ENCODE results near the gene BUB3. TPM values are rescaled to one million over a fixed set of nuclear protein-coding genes. Genes with fewer than 3 reads are reported as not detected.

Gene BUB3
- total RNA-seq, 4 donors from 2014 or later, result 69.4 to 103 (median 75.9) TPM

GRCh38 chr10:123139165-123139520, 15.1 kb upstream of the BUB3 start:
- H3K27ac ChIP-seq, result no peak overlapping the region
- H3K4me1 ChIP-seq, result peaks cover 0 to 76% (median 40%) of the 10 kb centered on the region in 3 donors
- H3K27me3 ChIP-seq, result peaks cover 100% of the 10 kb centered on the region
- no peak overlapping the region for H3K4me3 ChIP-seq
- WGBS, 2 donors (ENCODE audit: low coverage in 1 of 2), result 7 to 16% methylated on average over 6 to 7 of the region's 7 CpGs
- H3K36me3 ChIP-seq, result no peaks in the 10 kb centered on the region
- ATAC-seq, result no peak
- TF ChIP-seq EP300 (IDR thresholded peaks at IDR 0.05) (no peak), POLR2AphosphoS5 (IDR thresholded peaks at IDR 0.05) (no peak), POLR2A (IDR thresholded peaks at IDR 0.05) (no peak)
- TF ChIP-seq, protein P1, sequence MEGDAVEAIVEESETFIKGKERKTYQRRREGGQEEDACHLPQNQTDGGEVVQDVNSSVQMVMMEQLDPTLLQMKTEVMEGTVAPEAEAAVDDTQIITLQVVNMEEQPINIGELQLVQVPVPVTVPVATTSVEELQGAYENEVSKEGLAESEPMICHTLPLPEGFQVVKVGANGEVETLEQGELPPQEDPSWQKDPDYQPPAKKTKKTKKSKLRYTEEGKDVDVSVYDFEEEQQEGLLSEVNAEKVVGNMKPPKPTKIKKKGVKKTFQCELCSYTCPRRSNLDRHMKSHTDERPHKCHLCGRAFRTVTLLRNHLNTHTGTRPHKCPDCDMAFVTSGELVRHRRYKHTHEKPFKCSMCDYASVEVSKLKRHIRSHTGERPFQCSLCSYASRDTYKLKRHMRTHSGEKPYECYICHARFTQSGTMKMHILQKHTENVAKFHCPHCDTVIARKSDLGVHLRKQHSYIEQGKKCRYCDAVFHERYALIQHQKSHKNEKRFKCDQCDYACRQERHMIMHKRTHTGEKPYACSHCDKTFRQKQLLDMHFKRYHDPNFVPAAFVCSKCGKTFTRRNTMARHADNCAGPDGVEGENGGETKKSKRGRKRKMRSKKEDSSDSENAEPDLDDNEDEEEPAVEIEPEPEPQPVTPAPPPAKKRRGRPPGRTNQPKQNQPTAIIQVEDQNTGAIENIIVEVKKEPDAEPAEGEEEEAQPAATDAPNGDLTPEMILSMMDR (IDR thresholded peaks at IDR 0.05), result no peak
- H3K9me3 ChIP-seq, result no peaks in the 10 kb centered on the region

- WGBS, 2 donors (ENCODE audit: low coverage in 1 of 2), result 7 to 10% methylated on average over 6 to 18 of the region's 32 CpGs
- no peak for ATAC-seq
- H3K27me3 ChIP-seq, result peaks cover 100% of the 10 kb centered on the region
Observed at GRCh38 chr10:123139521-123140163, 14.6 kb upstream of the BUB3 start.

DNA sequence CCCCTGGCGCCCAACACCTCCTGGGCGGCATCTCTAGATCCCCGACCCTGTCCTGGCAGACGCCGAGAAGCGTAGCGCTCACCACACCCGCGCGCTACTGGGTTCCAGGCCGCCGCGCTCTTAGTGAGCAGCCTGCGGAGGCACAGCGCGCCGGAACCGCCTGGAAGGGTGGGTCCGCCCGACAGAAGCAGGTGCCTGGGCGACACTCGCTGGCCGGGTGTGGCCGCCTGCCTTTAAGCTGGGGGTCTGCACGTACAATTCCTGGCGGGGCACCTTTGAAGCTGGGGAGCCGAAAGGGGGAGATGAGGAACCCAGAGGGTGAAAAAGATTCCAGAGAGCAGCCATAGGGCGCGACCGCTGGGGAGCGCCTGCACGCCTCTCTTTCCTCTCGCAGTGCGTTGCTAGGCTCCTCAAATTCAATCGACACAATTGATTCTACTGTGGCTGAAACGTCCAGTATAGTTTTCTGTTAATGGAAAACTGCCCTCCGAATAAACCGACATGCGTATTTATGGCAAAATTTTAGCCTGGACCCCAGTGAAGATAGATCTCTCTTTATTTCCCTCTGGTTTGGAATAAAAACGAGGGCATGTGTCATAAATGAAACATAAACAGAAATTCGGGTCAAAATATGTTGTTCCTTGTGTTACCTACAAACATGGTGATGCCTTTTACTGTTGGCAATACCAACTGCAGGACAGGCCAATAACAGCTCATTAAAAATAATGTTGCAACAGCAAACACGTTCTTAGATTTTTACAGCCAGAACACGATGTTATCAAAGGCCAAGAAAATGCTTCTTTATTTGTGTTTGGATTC, 13.8 kb upstream of the BUB3 start:
- ATAC-seq, result no peak
- peaks cover 0 to 66% (median 29%) of the 10 kb centered on the region in 3 donors for H3K4me1 ChIP-seq
- WGBS, 2 donors (ENCODE audit: low coverage in 1 of 2), result 4% methylated on average over 13 to 16 of the region's 43 CpGs

More at GRCh38 chr10:123139521-123140163, 14.6 kb upstream of the BUB3 start:
- Histone ChIP-seq H3K4me3 (no peak overlapping the region), H3K27ac (no peak overlapping the region), H3K4me1 (peaks cover 0 to 71% (median 35%) of the 10 kb centered on the region in 3 donors), H3K9me3 (no peaks in the 10 kb centered on the region), H3K36me3 (no peaks in the 10 kb centered on the region)
- no peak for TF ChIP-seq EP300 (IDR thresholded peaks at IDR 0.05)
- TF ChIP-seq, protein P1 (IDR thresholded peaks at IDR 0.05), result no peak
- TF ChIP-seq POLR2AphosphoS5 (IDR thresholded peaks at IDR 0.05), result no peak
- TF ChIP-seq POLR2A (IDR thresholded peaks at IDR 0.05), result no peak

GRCh38 chr10:123140983-123141390, 13.2 kb upstream of the BUB3 start:
- TF ChIP-seq POLR2AphosphoS5 (IDR thresholded peaks at IDR 0.05) (no peak), POLR2A (IDR thresholded peaks at IDR 0.05) (no peak), EP300 (IDR thresholded peaks at IDR 0.05) (no peak)
- TF ChIP-seq, protein P1 (IDR thresholded peaks at IDR 0.05), result no peak
- 0 to 2% methylated on average over 1 to 4 of the region's 6 CpGs for WGBS, 2 donors (ENCODE audit: low coverage in 1 of 2)
- peaks cover 0 to 66% (median 23%) of the 10 kb centered on the region in 3 donors for H3K4me1 ChIP-seq
- H3K27me3 ChIP-seq, result peaks cover 100% of the 10 kb centered on the region
- no peak overlapping the region for H3K27ac ChIP-seq
- H3K4me3 ChIP-seq, result no peak overlapping the region
- H3K9me3 ChIP-seq, result no peaks in the 10 kb centered on the region
- ATAC-seq, result no peak
- no peaks in the 10 kb centered on the region for H3K36me3 ChIP-seq

More for the DNA sequence above, 13.8 kb upstream of the BUB3 start:
- no peak overlapping the region for H3K4me3 ChIP-seq
- no peaks in the 10 kb centered on the region for H3K9me3 ChIP-seq
- H3K36me3 ChIP-seq, result no peaks in the 10 kb centered on the region
- no peak overlapping the region for H3K27ac ChIP-seq
- H3K27me3 ChIP-seq, result peaks cover 100% of the 10 kb centered on the region
- no peak for TF ChIP-seq POLR2AphosphoS5 (IDR thresholded peaks at IDR 0.05)
- TF ChIP-seq POLR2A (IDR thresholded peaks at IDR 0.05), result no peak
- TF ChIP-seq, protein P1 (IDR thresholded peaks at IDR 0.05), result no peak
- no peak for TF ChIP-seq EP300 (IDR thresholded peaks at IDR 0.05)

Measured in gastroesophageal sphincter (tissue), 4 donors.